WTC11 (cell line): ENCODE results near the gene GDI1. TPM values are rescaled to one million over a fixed set of nuclear protein-coding genes. Genes with fewer than 3 reads are reported as not detected.
A peak's percentile ranks its signal among the peaks of the same experiment; 100 is the strongest.

Experiments
- ATAC-seq: fragments of 200-7000 bp; cut with Tn5 transposase; 2 replicates; pipeline ENCODE4 v1.10.0; 2021; ENCODE audit warnings: mild to moderate bottlenecking, moderate library complexity
- CTCF ChIA-PET: fragments of 300-600 bp; sonication (Branson Sonifier 250); formaldehyde crosslinking; loops from one replicate; lab custom pipeline; 2021; ENCODE audit warnings: antibody characterized with exemption; lab: Charles Lee
- POLR2A ChIA-PET: fragments of 350-600 bp; sonication (Branson Sonifier 250); formaldehyde crosslinking; loops from one replicate; lab custom pipeline; 2021; ENCODE audit warnings: antibody characterized with exemption; lab: Charles Lee
- DNase-seq: peaks from one replicate; pipeline ENCODE4 v3.0.0; 2021; ENCODE audit warnings: low spot score
- H3K27ac Mint-ChIP-seq: 2 replicates; pipeline ENCODE4 v1.8.0; 2021; ENCODE audit warnings: mixed read lengths
- H3K27me3 Mint-ChIP-seq: 2 replicates; pipeline ENCODE4 v1.8.0; 2021; ENCODE audit warnings: low read depth, mild to moderate bottlenecking, moderate library complexity, mixed read lengths
- H3K36me3 Mint-ChIP-seq: 2 replicates; pipeline ENCODE4 v1.8.0; 2021; ENCODE audit warnings: mixed read lengths
- H3K4me1 Mint-ChIP-seq: 2 replicates; pipeline ENCODE4 v1.8.0; 2022; ENCODE audit warnings: mixed read lengths
- H3K4me3 Mint-ChIP-seq: 2 replicates; pipeline ENCODE4 v1.8.0; 2021; ENCODE audit warnings: mild to moderate bottlenecking, moderate library complexity, mixed read lengths
- H3K9me3 Mint-ChIP-seq: 2 replicates; pipeline ENCODE4 v1.8.0; 2021; ENCODE audit warnings: mixed read lengths
- CTCF ChIP-seq: fragments of 200-600 bp; IDR thresholded peaks from 2 replicates; pipeline ENCODE4 v1.8.0; 2022; ENCODE audit warnings: antibody characterized with exemption
- E2F1 ChIP-seq: sonication (generic); formaldehyde crosslinking; IDR thresholded peaks from 2 replicates; pipeline ENCODE4 v1.8.0; 2022; ENCODE audit warnings: mild to moderate bottlenecking, missing genetic modification reagents
- E2F4 ChIP-seq: sonication (generic); formaldehyde crosslinking; IDR thresholded peaks from 2 replicates; pipeline ENCODE4 v1.8.1; 2022; ENCODE audit warnings: low read depth, mild to moderate bottlenecking, moderate library complexity, missing genetic modification reagents, borderline replicate concordance
- EMX1 ChIP-seq: fragments of 250-450 bp; sonication (Bioruptor Pico); IDR thresholded peaks from 2 replicates; pipeline ENCODE4 v1.8.0; 2021; ENCODE audit warnings: mild to moderate bottlenecking
- GABPB1 ChIP-seq: sonication (generic); formaldehyde crosslinking; IDR thresholded peaks from 2 replicates; pipeline ENCODE4 v1.8.1; 2023; ENCODE audit warnings: mild to moderate bottlenecking, missing genetic modification reagents
- KAT7 ChIP-seq: sonication (generic); formaldehyde crosslinking; IDR thresholded peaks from 2 replicates; pipeline ENCODE4 v1.8.1; 2023; ENCODE audit warnings: missing genetic modification reagents, mild to moderate bottlenecking, borderline replicate concordance
- MAX ChIP-seq: sonication (generic); formaldehyde crosslinking; IDR thresholded peaks from 2 replicates; pipeline ENCODE4 v1.8.0; 2022; ENCODE audit warnings: mild to moderate bottlenecking, missing genetic modification reagents
- STAT6 ChIP-seq: sonication (generic); formaldehyde crosslinking; conservative IDR thresholded peaks from 2 replicates; pipeline ENCODE4 v1.8.1; 2023; ENCODE audit warnings: mild to moderate bottlenecking, low read depth, missing genetic modification reagents, moderate library complexity
- TEAD4 ChIP-seq: sonication (generic); formaldehyde crosslinking; IDR thresholded peaks from 2 replicates; pipeline ENCODE4 v1.8.0; 2022; ENCODE audit warnings: mild to moderate bottlenecking, missing genetic modification reagents
- USF1 ChIP-seq: sonication (generic); formaldehyde crosslinking; IDR thresholded peaks from 2 replicates; pipeline ENCODE4 v1.8.0; 2022; ENCODE audit warnings: mild to moderate bottlenecking, missing genetic modification reagents
- ZMAT4 ChIP-seq: fragments of 250-450 bp; sonication (Bioruptor Pico); IDR thresholded peaks from 2 replicates; pipeline ENCODE4 v1.9.0; 2021; ENCODE audit warnings: mild to moderate bottlenecking
- ZNF232 ChIP-seq: sonication (generic); formaldehyde crosslinking; IDR thresholded peaks from 2 replicates; pipeline ENCODE4 v1.8.0; 2022; ENCODE audit warnings: mild to moderate bottlenecking, missing genetic modification reagents
- ZNF317 ChIP-seq: sonication (generic); formaldehyde crosslinking; IDR thresholded peaks from 2 replicates; pipeline ENCODE4 v1.8.1; 2023; ENCODE audit warnings: low read depth, mild to moderate bottlenecking, moderate library complexity, missing genetic modification reagents, borderline replicate concordance
- total RNA-seq: library from RNA; stranded (reverse); gene quantifications from 3 replicates; pipeline ENCODE4 v1.2.3, GENCODE V29; 2021

GDI1 gene
- total RNA-seq, 1 experiment from 2014 or later, result 108 TPM

GRCh38 chrX:154398668-154399526 is 38.1 kb upstream of the GDI1 start:
- DNase-seq, result peak; percentile 72
- CTCF ChIA-PET, result interaction anchor here (2.8 kb wide), 1 partner anchor 128 kb away, joined by 7 read pairs; no protein-coding TSS in a partner anchor

GRCh38 chrX:154399527-154400368 is 37.2 kb upstream of the GDI1 start:
- no peak for ATAC-seq
- no peaks in the 10 kb centered on the region for H3K9me3 Mint-ChIP-seq
- no peak for TF ChIP-seq CTCF
- no peak for TF ChIP-seq KAT7 (CRISPR knock-in tag)
- peak; percentile 29; the same call in 1 of the 2 replicates for TF ChIP-seq EMX1 (CRISPR knock-in tag)
- TF ChIP-seq MAX (CRISPR knock-in tag), result no peak
- no peak for TF ChIP-seq STAT6 (CRISPR knock-in tag)
- no peak for TF ChIP-seq ZNF232 (CRISPR knock-in tag)
- TF ChIP-seq GABPB1 (CRISPR knock-in tag), result no peak
- TF ChIP-seq E2F4 (CRISPR knock-in tag), result no peak
- TF ChIP-seq ZNF317 (CRISPR knock-in tag), result no peak
- no peak for TF ChIP-seq TEAD4 (CRISPR knock-in tag)

More at GRCh38 chrX:154398668-154399526, 38.1 kb upstream of the GDI1 start:
- Mint-ChIP-seq H3K4me3 (peak overlapping the region; percentile 97), H3K4me1 (peaks cover 16% of the 10 kb centered on the region), H3K36me3 (peaks cover 25% of the 10 kb centered on the region), H3K9me3 (no peaks in the 10 kb centered on the region), H3K27ac (peak overlapping the region; percentile 99), H3K27me3 (no peaks in the 10 kb centered on the region)
- POLR2A ChIA-PET, result interaction anchor here (1.1 to 2.6 kb wide), 7 partner anchors 10 to 29 kb away, joined by 4 to 12 read pairs (median 6); partner anchors contain the start of genes DNASE1L1 and EMD
- TF ChIP-seq CTCF (peak; percentile 73), E2F1 (CRISPR knock-in tag) (no peak), ZMAT4 (CRISPR knock-in tag) (0 out of 2 replicates have a peak, but pooled peaks have one; percentile 15), USF1 (CRISPR knock-in tag) (peak; percentile 51; the same call in 1 of the 2 replicates)
- ATAC-seq, result no peak

More at GRCh38 chrX:154399527-154400368, 37.2 kb upstream of the GDI1 start:
- Mint-ChIP-seq H3K4me1 (peaks cover 16% of the 10 kb centered on the region), H3K4me3 (peak overlapping the region; percentile 97), H3K36me3 (peaks cover 25% of the 10 kb centered on the region), H3K27me3 (no peaks in the 10 kb centered on the region), H3K27ac (peak overlapping the region; percentile 99)
- ChIA-PET CTCF (interaction anchor here (1.5 to 2.8 kb wide), 2 partner anchors 26 to 127 kb away, joined by 3 to 7 read pairs; no protein-coding TSS in a partner anchor), POLR2A (interaction anchor here (1.3 to 1.8 kb wide), 3 partner anchors 9 to 30 kb away, joined by 3 to 4 read pairs (median 4); partner anchors contain the start of gene DNASE1L1)
- no peak for DNase-seq
